GDM1 (cell line): ENCODE measurements around the gene KLHL29.

Experiments
- DNase-seq: peaks from one replicate; lab custom pipeline; 2025; lab: John Stamatoyannopoulos, UW

Gene KLHL29

DNA sequence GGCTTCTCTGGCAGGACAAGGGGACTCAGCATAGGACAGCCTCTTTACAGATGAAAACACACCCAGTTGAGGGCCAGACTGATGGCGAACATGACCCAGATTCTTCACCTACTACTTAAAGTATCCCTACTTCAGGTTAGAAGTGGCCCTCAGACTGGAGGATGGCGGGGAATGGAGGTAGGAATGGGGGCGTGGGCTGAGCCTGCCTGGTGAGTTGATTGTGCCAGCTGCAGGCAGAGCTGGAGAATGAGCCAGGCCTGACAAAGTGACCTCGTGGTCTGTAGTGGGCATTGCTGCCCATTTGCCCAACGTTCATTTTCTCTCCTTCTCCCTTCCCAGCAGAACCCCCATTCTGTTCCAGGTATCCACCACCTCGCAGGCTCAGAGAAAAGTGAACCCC, 186.1 kb downstream of the KLHL29 start:
- no peak for DNase-seq

GRCh38 chr2:23571527-23572282, 186.7 kb downstream of the KLHL29 start:
- DNase-seq: no peak

DNA sequence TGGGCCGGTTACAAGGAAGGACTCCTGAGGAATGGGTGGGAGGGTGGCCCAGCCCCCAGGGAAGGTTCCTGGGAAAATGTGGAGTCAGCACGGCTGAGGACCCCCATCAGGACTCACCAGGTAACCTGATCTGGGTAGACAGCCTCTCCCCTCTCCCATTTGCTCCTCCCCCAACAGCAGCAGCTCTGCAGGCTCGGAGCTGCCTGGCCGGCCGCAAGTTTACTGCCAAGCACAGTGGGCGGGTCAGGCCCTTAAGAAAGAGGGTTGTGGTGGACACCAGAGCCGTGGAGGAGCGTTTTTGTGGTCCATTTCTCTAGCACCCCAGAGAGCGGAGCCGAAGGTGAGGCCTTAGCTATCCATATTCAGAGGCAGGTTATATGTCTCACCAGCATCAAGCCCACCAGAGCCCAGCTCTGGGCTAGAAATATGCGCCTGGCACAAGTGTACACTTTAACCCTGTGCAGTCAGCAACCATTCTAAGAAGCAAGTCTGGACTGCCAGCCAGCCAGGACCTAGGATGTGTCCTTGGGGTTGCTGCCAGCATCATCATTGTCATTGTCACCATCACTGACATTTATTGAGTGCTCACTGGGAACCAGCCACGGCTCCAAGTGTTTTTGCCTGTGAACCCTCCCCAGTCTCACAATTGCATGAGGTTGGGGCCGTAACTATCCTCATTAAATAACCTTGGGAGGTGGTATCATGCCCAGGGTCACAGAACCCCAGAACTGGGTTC, 190.1 kb downstream of the KLHL29 start:
- no peak for DNase-seq

DNA sequence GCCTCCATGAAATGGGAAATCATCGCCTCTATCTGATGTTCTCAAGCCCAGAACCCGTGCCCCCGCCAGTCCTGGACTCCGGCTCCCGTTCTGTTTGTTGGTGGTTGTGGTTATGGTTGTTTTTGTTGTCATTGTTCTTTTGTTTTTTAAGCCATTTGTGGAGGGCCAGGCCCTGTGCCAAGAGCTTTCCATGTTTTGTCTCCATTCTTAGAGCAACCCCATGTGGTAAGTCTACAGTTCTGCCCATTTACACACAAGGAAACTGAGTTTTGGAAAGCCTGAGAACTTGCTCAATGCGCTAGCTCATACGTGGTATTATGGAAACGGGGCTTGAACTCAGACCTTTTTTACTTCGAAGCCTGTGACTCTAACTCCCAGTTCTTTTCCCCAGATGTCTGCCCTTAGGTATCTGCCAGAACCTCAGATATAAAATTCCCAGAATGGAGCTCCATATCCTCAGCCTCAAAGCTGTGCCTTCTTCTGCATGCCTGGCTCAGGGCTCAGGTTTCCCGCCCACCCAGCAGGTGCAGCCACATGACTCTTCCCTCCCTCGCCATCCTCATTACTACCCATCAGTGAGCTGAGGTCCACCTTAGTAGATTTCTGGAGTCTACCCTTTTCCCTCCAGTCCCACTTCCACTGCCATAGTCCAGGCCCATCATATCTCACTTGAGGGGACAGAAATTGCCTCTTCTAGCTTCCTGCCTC, 194.1 kb downstream of the KLHL29 start:
- no peak for DNase-seq

DNA sequence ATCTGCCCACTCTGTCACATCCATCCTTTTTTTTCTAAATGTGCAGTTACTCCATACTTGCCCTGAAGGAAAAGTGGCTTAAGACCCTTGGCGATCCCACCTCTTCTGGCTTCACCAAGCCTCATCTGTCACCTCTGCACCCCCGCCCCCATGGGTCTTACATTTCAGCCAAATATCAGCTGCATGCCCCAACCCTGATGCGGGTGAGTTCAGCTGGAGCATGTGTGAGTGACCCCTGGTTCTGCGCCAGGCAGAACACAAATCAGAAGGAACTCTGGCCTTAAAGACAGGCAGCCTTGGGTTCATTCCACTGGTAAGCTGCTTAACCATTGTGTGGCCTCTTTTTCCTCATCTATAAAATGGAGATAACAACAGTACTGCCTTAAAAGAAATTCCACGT, 194.7 kb downstream of the KLHL29 start:
- no peak for DNase-seq

DNA sequence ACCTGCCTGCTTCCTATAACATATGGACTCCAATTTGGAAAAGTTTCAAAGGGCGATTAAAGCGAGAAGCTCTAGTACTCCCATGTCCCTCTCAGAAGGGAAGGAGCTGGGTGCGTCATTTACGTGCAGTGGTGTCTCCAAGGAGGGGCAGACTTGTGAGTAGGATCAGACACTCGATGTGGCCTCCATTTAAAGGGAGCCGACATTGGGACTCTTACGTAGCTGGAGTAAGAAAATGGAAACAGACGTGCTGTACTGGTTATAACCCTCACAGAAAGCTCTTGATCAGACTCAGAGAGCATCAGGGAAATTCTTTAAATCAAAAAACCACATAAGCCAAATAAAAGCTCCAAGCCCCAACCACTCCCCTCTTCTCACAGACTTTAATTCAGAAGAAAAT, 198.5 kb downstream of the KLHL29 start:
- DNase-seq: no peak

DNA sequence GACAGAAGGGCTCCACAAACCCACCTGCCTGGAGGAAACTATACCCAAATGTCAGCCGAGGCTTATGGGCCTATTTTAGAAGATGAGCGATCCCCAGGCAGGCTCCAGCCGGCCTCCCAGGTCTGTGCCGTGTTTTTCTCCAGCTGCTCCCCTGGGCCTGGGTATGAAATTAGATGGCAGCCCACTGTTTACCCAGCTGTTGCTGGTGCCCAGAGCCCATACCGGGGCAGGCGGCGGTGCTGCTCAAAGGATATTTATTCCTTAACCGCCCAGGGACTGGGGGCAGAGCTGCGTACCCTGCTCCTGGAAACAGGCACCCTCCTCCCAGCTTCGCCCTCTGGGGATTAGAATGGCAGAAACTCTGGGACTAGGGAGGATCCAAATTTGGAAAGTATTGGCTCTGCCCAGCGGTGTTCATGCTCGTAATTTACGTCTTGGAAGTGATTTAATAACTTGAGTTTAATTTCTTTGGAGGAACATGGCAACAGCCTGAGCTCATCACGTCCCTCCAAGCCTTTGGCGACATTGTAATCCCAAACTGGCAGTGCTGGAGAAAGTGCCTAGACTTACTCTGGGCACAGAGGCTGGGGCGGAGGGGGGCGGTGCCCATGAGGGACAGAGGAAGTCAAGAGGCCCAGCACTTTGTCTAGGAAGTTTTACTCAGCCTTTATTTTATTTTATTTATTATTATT, 199.2 kb downstream of the KLHL29 start:
- DNase-seq: no peak

- no peak for DNase-seq
Observed at GRCh38 chr2:23585273-23586170, 200.5 kb downstream of the KLHL29 start.

DNA sequence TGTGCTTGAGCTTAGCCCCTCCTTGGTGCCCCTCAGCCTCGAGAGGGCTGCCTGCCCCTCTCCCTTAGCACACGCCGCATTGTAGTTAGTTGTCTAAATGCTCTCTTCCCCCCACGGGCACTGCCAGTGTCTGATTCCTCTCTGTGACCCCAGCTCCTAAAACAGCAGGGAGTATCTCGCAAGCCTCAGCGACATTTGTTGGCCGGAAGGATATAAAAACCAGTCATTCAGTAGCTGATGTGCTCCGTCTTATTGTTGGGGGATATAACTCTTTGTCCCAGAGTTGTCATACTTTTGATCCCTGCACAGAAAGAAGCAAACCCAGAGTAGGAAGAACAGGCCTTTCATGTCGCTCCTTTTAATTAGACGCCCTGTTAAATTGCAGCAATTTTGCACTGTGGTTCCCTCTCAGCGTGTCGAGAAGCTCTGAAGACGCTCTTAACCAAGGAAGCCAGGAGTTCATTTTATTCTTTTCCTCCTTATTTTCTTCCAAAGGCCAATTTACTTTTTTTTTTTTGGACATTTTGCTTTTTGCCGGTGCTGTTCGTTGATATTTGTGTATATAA, 201.8 kb downstream of the KLHL29 start:
- DNase-seq: no peak

DNA sequence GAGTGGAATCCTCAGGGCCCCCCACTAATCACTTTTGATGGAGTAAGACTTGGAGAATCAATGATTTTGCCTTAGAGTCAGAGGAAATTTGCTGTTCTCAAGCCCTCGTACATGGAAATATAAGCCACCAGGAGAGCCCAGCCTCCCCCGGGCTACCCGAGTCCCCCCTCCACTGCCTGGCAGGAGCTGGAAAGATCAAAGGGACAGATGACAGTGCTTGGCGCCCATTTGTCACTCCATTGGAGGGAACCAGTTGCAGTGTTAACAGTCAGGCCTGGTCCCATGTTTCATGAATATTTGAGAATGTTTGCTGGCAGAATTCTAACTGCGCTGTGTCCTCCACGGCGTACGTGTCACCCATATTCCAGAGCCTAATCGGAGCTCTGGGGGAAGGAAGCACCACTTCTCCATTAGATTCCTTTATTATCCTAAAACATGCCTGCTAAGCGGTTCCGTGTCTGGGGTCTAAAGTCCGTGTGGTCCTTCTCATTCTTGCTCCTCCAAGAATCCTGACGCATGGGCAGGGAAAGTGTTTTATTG, 202.4 kb downstream of the KLHL29 start:
- no peak for DNase-seq

DNA sequence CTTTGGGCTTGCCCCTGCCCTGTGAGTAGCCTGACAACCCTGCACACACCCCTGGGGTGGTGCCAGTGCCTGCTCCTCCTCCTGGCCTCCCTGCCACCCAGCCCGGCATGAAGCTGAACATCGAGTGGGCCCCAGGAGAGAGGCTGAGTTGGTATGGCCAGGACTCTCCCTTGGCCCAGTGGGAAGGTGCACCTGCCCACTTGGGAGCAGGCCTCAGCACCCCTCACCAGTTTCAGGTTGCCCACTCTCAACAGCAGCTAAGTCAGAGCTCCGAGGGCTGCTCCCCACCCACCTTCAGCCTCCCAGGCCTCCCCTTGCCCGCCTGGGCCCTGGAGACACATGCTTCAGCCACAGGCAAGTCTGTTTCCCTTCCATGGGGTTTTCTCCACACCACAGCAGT, 203.1 kb downstream of the KLHL29 start:
- DNase-seq: no peak

DNA sequence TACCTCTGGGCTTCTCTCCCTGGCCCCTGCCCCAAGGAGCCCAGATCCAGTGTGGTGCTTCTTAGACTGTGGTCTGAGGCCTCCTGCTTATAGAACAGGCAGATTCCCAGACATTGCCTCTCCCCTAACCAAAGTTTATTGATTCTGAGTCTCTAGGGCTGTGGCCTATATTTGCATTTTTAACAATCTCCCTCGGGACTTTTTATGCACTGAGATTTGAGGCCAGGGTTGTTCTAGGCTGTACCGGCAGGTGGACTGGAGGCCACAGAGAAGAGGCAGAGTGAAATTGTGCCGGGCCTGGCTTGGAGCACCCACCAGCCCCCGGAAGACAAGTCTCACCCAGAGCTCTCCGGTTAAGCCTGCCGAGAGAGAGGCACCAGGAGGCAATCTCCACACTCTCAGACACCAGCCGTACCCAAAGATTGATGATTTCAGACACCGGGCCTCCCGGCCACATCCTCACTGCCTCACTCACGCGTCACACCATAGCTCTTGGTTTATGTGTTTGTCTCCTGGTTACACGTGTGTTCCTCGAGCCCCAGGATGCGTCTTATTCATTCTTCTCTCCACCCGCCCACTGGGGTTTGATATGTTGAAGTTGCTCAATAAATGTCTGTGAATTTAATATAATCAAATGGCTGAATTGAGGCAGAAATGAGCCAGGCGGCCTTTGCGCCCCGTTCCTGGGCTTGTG, 203.7 kb downstream of the KLHL29 start:
- DNase-seq: no peak

DNA sequence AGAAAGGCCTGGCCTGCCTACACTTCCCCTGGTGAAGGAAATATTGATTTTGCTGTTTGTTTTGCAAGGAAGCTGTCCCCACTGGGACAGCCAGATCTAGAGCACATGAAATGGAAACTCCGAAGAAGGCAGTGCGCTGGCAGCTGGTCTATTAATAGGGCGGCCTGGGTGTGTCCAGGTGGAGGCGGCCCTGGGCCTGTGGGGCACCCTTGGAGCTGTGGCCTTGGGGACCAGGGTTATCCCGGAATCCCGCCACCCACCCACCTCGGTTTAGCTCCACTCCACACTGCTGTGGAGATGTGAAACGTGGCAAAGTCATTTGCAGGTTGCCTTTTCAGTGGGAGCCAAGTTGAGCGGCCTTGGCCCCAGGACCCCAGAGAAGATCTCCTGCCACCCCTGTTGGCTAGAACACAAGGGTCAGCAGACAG, 204.3 kb downstream of the KLHL29 start:
- no peak for DNase-seq

- no peak for DNase-seq
Observed at GRCh38 chr2:23589739-23590138, 204.8 kb downstream of the KLHL29 start.

DNA sequence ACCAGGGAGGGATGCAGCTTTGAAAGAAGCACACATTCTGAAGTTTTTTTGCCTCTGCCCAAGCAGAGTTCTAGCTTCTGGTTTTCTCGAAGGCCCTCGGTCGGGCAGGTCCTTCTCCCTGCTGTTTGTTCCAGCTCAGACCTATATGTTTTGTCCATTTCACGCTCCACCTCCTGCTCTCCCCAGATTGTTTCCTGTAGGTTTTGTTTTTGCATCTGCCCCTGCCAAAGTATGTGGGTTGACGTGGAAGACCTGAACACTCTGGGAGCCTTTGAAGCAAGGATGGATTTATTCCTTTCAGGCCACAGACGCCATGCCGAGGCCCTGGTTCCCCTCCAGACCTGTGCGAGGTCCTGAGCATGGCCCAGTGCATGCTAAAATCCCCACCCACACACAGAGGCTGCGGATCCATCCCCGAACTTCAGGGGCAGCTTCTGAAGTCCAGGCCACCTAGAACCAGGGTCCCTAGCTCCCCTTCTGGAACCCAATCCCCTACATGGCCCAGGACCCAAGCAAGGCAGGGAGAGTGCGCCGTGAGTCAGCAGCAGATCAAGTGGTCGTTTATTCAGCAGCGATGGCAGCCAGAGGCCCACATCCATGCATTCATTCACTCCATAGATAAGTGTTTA, 205.4 kb downstream of the KLHL29 start:
- no peak for DNase-seq

GRCh38 chr2:23591111-23591510, 206.1 kb downstream of the KLHL29 start:
- no peak for DNase-seq

- DNase-seq: no peak
Observed at GRCh38 chr2:23592061-23592685, 207.2 kb downstream of the KLHL29 start.

- no peak for DNase-seq
Observed at GRCh38 chr2:23592898-23593751, 208.1 kb downstream of the KLHL29 start.
